Ovary (tissue), 3 donors: Measurements from ENCODE around the gene CNOT6.

Source experiments
- CTCF ChIP-seq, 3 donors: fragments of 450-650 bp in 2 of 3; fragments of 200-600 bp in 1 of 3; IDR thresholded peaks; one replicate each; pipeline versions ENCODE4 v1.5.1 to v1.8.0; 2016 to 2022; ENCODE audit warnings: antibody characterized with exemption in 3 of 3, mild to moderate bottlenecking in 1 of 3
- EP300 ChIP-seq: sonication (generic); formaldehyde crosslinking; IDR thresholded peaks from one replicate; pipeline ENCODE4 v1.6.1; 2017; ENCODE audit warnings: antibody characterized with exemption
- POLR2A ChIP-seq: fragments of 450-650 bp; IDR thresholded peaks from one replicate; pipeline ENCODE4 v1.6.1; 2017; ENCODE audit warnings: antibody characterized with exemption, mild to moderate bottlenecking, moderate library complexity
- donor health status: DM: no; HTN: no; CAD: no.

DNA sequence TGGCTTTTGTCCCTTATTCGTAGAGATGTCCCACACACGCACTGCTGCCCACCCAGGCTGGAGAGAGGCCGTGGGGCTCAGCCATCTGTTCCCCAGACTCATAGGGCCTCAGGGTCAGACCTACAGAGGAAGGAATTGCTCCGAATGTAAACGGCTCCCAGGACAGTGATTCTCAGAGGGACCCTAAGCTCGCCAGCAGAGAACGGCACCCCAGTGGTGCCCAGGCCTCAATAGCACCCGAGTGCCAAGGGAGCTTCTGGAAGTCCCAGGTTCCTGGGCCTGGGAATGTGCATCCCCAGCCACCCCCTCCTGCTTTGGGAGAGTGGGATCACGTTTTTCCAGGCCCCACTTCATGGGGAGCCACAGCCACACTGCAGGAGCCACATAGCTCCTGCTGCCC lies 32.9 kb upstream of the CNOT6 start:
- TF ChIP-seq CTCF (IDR thresholded peaks at IDR 0.05) (no peak), POLR2A (no peak), EP300 (no peak)
